ENCODE data around the gene IL17RA. TPM values are rescaled to one million over a fixed set of nuclear protein-coding genes. Genes with fewer than 3 reads are reported as not detected.

IL17RA gene
- total and polyA plus RNA-seq, 2 experiments from 2014 or later, result 3.3 to 4.7 TPM

DNA sequence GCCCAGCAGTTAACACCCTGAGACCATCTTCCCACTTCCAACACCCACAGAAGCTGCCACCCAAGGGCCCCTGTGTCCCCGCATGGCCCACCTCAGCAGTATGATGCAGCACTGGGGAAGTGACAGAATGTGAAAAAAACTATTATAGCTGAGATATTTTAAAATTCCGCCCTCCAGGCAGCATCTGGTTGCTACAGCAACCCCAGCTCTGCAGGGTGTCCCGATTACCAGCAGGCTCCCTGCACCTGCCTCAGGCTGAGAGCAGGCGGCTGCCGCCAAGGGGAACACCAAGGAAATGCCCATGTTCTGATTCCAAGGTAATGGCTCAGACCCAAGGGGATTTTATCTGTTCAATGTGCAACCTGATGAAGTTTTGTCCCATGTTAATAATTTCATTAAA, 46.9 kb downstream of the IL17RA start:
- H3K27ac ChIP-seq, result peak overlapping the region; percentile 7
- no peaks in the 10 kb centered on the region for H3K36me3 ChIP-seq
- DNase-seq (ENCODE audit: low read depth in 1 of 2, low spot score in 1 of 2), result peak in 1 of 2 donors; percentile 56
- no peaks in the 10 kb centered on the region for H3K27me3 ChIP-seq
- TF ChIP-seq, protein P1, sequence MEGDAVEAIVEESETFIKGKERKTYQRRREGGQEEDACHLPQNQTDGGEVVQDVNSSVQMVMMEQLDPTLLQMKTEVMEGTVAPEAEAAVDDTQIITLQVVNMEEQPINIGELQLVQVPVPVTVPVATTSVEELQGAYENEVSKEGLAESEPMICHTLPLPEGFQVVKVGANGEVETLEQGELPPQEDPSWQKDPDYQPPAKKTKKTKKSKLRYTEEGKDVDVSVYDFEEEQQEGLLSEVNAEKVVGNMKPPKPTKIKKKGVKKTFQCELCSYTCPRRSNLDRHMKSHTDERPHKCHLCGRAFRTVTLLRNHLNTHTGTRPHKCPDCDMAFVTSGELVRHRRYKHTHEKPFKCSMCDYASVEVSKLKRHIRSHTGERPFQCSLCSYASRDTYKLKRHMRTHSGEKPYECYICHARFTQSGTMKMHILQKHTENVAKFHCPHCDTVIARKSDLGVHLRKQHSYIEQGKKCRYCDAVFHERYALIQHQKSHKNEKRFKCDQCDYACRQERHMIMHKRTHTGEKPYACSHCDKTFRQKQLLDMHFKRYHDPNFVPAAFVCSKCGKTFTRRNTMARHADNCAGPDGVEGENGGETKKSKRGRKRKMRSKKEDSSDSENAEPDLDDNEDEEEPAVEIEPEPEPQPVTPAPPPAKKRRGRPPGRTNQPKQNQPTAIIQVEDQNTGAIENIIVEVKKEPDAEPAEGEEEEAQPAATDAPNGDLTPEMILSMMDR (IDR thresholded peaks at IDR 0.05; ENCODE audit: low read depth, low read length), result no peak
- no peaks in the 10 kb centered on the region for H3K9me3 ChIP-seq (ENCODE audit: low read depth)
- peaks cover 5% of the 10 kb centered on the region for H3K4me1 ChIP-seq (ENCODE audit: low read depth)
- H3K4me3 ChIP-seq, result no peak overlapping the region

DNA sequence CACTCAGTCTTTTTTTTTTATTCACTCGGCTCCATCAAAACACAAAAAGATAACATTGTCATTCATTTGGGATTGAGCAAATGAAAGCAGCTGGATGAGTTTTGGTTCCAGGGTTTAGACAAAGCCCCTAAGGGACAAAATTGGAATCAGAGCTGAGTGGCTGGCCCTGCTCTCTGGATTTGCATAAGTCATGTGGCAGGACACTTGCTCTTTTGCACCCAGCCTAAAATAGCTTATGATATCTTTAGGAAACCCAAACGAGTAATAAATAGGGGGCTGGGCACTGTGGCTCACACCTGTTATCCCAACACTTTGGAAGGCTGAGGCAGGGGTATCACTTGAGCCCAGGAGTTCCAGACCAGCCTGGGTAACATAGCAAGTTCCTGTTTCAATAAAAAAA, 47.3 kb downstream of the IL17RA start:
- H3K27ac ChIP-seq, result peak overlapping the region; percentile 7
- no peak overlapping the region for H3K4me3 ChIP-seq
- H3K4me1 ChIP-seq (ENCODE audit: low read depth), result peaks cover 5% of the 10 kb centered on the region
- TF ChIP-seq, protein P1 (IDR thresholded peaks at IDR 0.05; ENCODE audit: low read depth, low read length), result no peak
- no peaks in the 10 kb centered on the region for H3K27me3 ChIP-seq
- DNase-seq (ENCODE audit: low read depth in 1 of 2, low spot score in 1 of 2), result peak in 1 of 2 donors; percentile 62
- no peaks in the 10 kb centered on the region for H3K36me3 ChIP-seq
- no peaks in the 10 kb centered on the region for H3K9me3 ChIP-seq (ENCODE audit: low read depth)

DNA sequence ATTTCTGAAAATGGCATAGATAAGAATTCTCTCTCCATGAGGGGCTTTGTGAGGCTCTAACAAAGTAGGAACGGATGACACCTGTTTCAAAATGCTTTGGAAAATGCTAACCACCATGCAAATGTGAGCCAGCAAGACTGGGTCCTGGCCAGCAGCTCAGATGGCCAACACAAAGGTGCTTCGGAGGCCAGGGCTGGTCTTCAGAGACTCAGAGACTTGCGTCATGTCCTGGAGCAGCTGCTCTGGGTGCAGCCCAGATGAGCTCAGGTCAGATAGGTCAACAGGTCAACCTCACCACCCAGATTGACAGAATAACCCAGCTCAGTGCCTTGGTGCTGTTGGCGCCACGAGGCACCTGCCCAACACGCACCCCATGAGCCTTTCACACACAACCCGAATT, 48.3 kb downstream of the IL17RA start:
- Histone ChIP-seq H3K27me3 (no peaks in the 10 kb centered on the region), H3K9me3 (ENCODE audit: low read depth) (no peaks in the 10 kb centered on the region), H3K4me3 (no peak overlapping the region), H3K36me3 (peaks cover 4% of the 10 kb centered on the region), H3K27ac (no peak overlapping the region), H3K4me1 (ENCODE audit: low read depth) (peaks cover 5% of the 10 kb centered on the region)
- TF ChIP-seq, protein P1 (IDR thresholded peaks at IDR 0.05; ENCODE audit: low read depth, low read length), result no peak
- no peak for DNase-seq (ENCODE audit: low read depth in 1 of 2, low spot score in 1 of 2)

DNA sequence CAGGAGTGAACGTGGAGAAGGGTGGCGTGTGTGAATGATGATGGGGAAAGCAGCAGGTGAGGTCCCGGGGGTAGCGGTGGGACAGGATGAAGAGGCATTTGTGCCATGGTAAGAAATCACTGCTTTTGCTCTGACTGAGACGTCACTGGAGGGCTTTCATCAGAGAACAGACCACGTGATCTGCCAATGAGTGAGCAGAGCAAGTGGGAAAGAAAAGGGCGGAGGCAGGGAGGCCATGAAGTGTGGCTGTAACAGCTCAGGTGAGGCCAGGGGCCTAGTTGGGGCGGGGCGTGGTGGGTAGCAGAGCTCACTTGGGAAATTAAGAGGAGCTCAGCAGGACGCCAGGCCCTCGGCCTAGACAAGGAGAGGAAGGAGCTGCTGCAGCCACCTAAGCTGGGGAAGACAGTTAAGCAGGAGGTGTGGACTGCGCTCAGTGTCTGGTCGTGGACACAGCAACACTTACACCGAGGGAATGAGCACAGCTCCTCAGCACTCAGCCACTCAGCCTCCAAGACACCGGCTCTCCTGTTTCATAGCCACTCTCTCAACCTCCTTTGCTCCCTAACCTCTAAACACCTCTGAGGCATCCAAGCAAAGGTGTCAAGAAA, 50.5 kb downstream of the IL17RA start:
- DNase-seq (ENCODE audit: low read depth in 1 of 2, low spot score in 1 of 2), result no peak
- H3K4me1 ChIP-seq (ENCODE audit: low read depth), result peaks cover 10% of the 10 kb centered on the region
- peaks cover 5% of the 10 kb centered on the region for H3K36me3 ChIP-seq
- H3K9me3 ChIP-seq (ENCODE audit: low read depth), result no peaks in the 10 kb centered on the region
- H3K27me3 ChIP-seq, result no peaks in the 10 kb centered on the region
- H3K27ac ChIP-seq, result no peak overlapping the region
- TF ChIP-seq, protein P1 (IDR thresholded peaks at IDR 0.05; ENCODE audit: low read depth, low read length), result no peak
- H3K4me3 ChIP-seq, result no peak overlapping the region

DNA sequence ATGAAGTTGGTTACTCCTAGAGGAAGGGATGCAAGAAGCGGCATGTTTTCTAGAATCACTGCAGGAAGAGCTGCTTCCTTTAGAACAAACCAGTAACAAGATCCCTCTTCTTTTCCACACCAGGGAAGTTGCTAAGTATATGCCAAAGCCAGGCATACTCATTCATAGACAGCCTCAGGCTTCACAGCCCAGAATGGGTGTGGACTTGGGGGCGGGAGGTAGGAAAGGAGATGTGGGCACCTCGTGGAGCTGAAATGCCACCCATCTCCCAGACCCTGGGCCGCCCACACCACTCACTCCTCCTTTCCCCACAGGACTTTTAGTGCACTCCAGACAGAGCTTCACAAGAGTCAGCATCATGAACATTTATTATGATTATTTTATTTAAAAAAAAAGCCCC, 52.4 kb downstream of the IL17RA start:
- peaks cover 5% of the 10 kb centered on the region for H3K36me3 ChIP-seq
- no peaks in the 10 kb centered on the region for H3K9me3 ChIP-seq (ENCODE audit: low read depth)
- no peak for DNase-seq (ENCODE audit: low read depth in 1 of 2, low spot score in 1 of 2)
- no peaks in the 10 kb centered on the region for H3K27me3 ChIP-seq
- TF ChIP-seq, protein P1 (IDR thresholded peaks at IDR 0.05; ENCODE audit: low read depth, low read length), result no peak
- peaks cover 4% of the 10 kb centered on the region for H3K4me1 ChIP-seq (ENCODE audit: low read depth)
- H3K27ac ChIP-seq, result no peak overlapping the region
- no peak overlapping the region for H3K4me3 ChIP-seq
